Peyer's patch (tissue), 4 donors: ENCODE results near the gene PARP6.
"Not testable (repeated sequence)": the region's sequence is repeated elsewhere in the genome, so short reads cannot be mapped to it uniquely, and the experiment has no call there.

Experiments used
- CTCF ChIP-seq, 6 experiments: fragments of 450-650 bp in 4 of 6; fragments of 200-600 bp in 2 of 6; sonication (generic) in 1 of 6; IDR thresholded peaks; one replicate each; pipeline ENCODE4 v1.5.1; 2017 to 2019; ENCODE audit warnings: antibody characterized with exemption in 6 of 6, mild to moderate bottlenecking in 3 of 6, moderate library complexity in 1 of 6
- POLR2A ChIP-seq, 2 donors: fragments of 450-650 bp; IDR thresholded peaks; one replicate each; pipeline ENCODE4 v1.5.1; 2017; ENCODE audit warnings: antibody characterized with exemption in 2 of 2, mild to moderate bottlenecking in 2 of 2, moderate library complexity in 2 of 2

GRCh38 chr15:72275635-72276325, 3.4 kb upstream of the PARP6 start:
- not testable (repeated sequence) for TF ChIP-seq CTCF, POLR2A (IDR thresholded peaks at IDR 0.05)
